RCC 7860 (cell line): ENCODE results near the gene RABL3.
A peak's percentile ranks its signal among the peaks of the same experiment; 100 is the strongest.
"Not testable (repeated sequence)": the region's sequence is repeated elsewhere in the genome, so short reads cannot be mapped to it uniquely, and the experiment has no call there.

ENCODE experiments used
- DNase-seq: peaks from one replicate; pipeline ENCODE4 v3.0.0-alpha.2; 2015; ENCODE audit warnings: low spot score
- FAIRE-seq: peaks from 2 replicates; lab custom pipeline; 2012; peaks lifted over from hg19 to GRCh38; lab: Jason Lieb, UNC

RABL3 gene

GRCh38 chr3:120749843-120750242 lies 7.5 kb upstream of the RABL3 start:
- no peak for FAIRE-seq

GRCh38 chr3:120745466-120745865 lies 3.1 kb upstream of the RABL3 start:
- FAIRE-seq (no peak), DNase-seq (no peak)

More at GRCh38 chr3:120749843-120750242, 7.5 kb upstream of the RABL3 start:
- no peak for DNase-seq

- FAIRE-seq (no peak), DNase-seq (no peak)
Observed at GRCh38 chr3:120743556-120744195, 1.4 kb upstream of the RABL3 start.

GRCh38 chr3:120742849-120743365 lies 591 bp upstream of the RABL3 start:
- DNase-seq (no peak), FAIRE-seq (no peak)

- FAIRE-seq (no peak), DNase-seq (no peak)
Observed at GRCh38 chr3:120741837-120742197, 499 bp downstream of the RABL3 start.

- no peak for DNase-seq
- no peak for FAIRE-seq
Observed at GRCh38 chr3:120741320-120741719, 996 bp downstream of the RABL3 start.

- DNase-seq, FAIRE-seq: not testable (repeated sequence)
Observed at GRCh38 chr3:120738006-120738405, 4.3 kb downstream of the RABL3 start.

- DNase-seq (no peak), FAIRE-seq (no peak)
Observed at GRCh38 chr3:120730576-120731542, 11.5 kb downstream of the RABL3 start.

- DNase-seq (no peak), FAIRE-seq (no peak)
Observed at GRCh38 chr3:120726791-120727190, 15.5 kb downstream of the RABL3 start.

- not testable (repeated sequence) for FAIRE-seq, DNase-seq
Observed at GRCh38 chr3:120719167-120719834, 23.0 kb downstream of the RABL3 start.

GRCh38 chr3:120713262-120713661 lies 29.1 kb downstream of the RABL3 start:
- DNase-seq (no peak), FAIRE-seq (no peak)

GRCh38 chr3:120710369-120710768 lies 31.9 kb downstream of the RABL3 start:
- DNase-seq (no peak), FAIRE-seq (no peak)

- no peak for FAIRE-seq
- DNase-seq, result no peak
Observed at GRCh38 chr3:120708408-120708807, 33.9 kb downstream of the RABL3 start.

- DNase-seq (no peak), FAIRE-seq (no peak)
Observed at GRCh38 chr3:120706950-120707349, 35.4 kb downstream of the RABL3 start.

GRCh38 chr3:120705884-120706582 lies 36.3 kb downstream of the RABL3 start:
- no peak for FAIRE-seq

GRCh38 chr3:120699333-120699732 lies 43.0 kb downstream of the RABL3 start:
- FAIRE-seq (no peak), DNase-seq (no peak)

More at GRCh38 chr3:120705884-120706582, 36.3 kb downstream of the RABL3 start:
- DNase-seq, result no peak

GRCh38 chr3:120693439-120694171 lies 48.7 kb downstream of the RABL3 start:
- FAIRE-seq (peak; percentile 20), DNase-seq (no peak)

- no peak for DNase-seq
- FAIRE-seq, result no peak
Observed at GRCh38 chr3:120689395-120689794, 52.9 kb downstream of the RABL3 start.

- FAIRE-seq, result no peak
Observed at GRCh38 chr3:120688121-120688520, 54.2 kb downstream of the RABL3 start.

GRCh38 chr3:120685411-120685810 lies 56.9 kb downstream of the RABL3 start:
- DNase-seq (no peak), FAIRE-seq (no peak)

More at GRCh38 chr3:120688121-120688520, 54.2 kb downstream of the RABL3 start:
- no peak for DNase-seq
